ENCODE results near the gene SLC35G4. TPM values are rescaled to one million over a fixed set of nuclear protein-coding genes. Genes with fewer than 3 reads are reported as not detected.

The SLC35G4 gene
- total RNA-seq, 4 donors from 2014 or later, result not detected

- no peak for TF ChIP-seq CTCF (IDR thresholded peaks at IDR 0.05; ENCODE audit: low read depth)
These were observed 22.5 kb upstream of the SLC35G4 start for GRCh38 chr18:11586896-11587295.

- no peak for TF ChIP-seq CTCF (IDR thresholded peaks at IDR 0.05; ENCODE audit: low read depth)
These were observed 22.0 kb upstream of the SLC35G4 start for GRCh38 chr18:11587432-11587831.

- no peak for TF ChIP-seq CTCF (IDR thresholded peaks at IDR 0.05; ENCODE audit: low read depth)
These were observed 21.6 kb upstream of the SLC35G4 start for GRCh38 chr18:11587846-11588245.

GRCh38 chr18:11591957-11592356 lies 17.4 kb upstream of the SLC35G4 start:
- no peak for TF ChIP-seq CTCF (IDR thresholded peaks at IDR 0.05; ENCODE audit: low read depth)

GRCh38 chr18:11600321-11600720 lies 9.1 kb upstream of the SLC35G4 start:
- no peak for TF ChIP-seq CTCF (IDR thresholded peaks at IDR 0.05; ENCODE audit: low read depth)

- no peak for TF ChIP-seq CTCF (IDR thresholded peaks at IDR 0.05; ENCODE audit: low read depth)
These were observed 1.5 kb upstream of the SLC35G4 start for GRCh38 chr18:11607906-11608305.

- TF ChIP-seq CTCF (IDR thresholded peaks at IDR 0.05; ENCODE audit: low read depth), result no peak
These were observed 40.4 kb downstream of the SLC35G4 start for GRCh38 chr18:11649839-11650238.

Measured in subcutaneous adipose tissue (tissue), 4 donors.